DOHH2 (cell line): ENCODE results near the gene MYL5.

Experiments used
- CTCF ChIP-seq: fragments of 200-600 bp; sonication (generic); IDR thresholded peaks from one replicate; pipeline ENCODE4 v1.5.1; 2014; ENCODE audit warnings: antibody characterized with exemption, mild to moderate bottlenecking, low read depth, low read length; ENCODE audit not compliant: poor library complexity, severe bottlenecking
- EZH2phosphoT487 ChIP-seq: fragments of 200-600 bp; sonication (generic); IDR thresholded peaks from 2 replicates; pipeline ENCODE4 v1.6.1; 2017; ENCODE audit warnings: borderline replicate concordance, mild to moderate bottlenecking, antibody characterized with exemption, low read length, moderate library complexity, mixed read lengths

DNA sequence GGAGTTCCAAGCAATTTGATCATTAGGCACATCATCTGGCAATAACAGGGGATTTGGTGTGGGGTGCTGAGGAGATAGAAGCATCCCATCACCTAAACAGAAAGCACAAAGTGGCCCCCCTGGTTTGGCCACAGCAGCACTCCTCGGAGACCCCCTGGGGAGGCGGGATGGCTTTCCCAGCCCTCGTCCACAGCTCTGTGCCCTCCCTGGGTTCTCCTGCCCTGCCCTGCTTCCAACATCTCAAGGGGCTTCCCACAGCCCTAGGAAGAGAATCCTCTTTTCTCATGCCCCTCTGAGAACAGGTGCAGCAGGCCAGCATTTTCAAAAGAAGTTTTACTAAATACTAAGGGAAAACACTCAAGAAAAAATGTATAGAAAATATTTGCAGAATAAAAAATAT lies 13.1 kb upstream of the MYL5 start:
- TF ChIP-seq CTCF = no peak
- no peak for TF ChIP-seq EZH2phosphoT487
